ENCODE data around the gene EXD3.

DNA sequence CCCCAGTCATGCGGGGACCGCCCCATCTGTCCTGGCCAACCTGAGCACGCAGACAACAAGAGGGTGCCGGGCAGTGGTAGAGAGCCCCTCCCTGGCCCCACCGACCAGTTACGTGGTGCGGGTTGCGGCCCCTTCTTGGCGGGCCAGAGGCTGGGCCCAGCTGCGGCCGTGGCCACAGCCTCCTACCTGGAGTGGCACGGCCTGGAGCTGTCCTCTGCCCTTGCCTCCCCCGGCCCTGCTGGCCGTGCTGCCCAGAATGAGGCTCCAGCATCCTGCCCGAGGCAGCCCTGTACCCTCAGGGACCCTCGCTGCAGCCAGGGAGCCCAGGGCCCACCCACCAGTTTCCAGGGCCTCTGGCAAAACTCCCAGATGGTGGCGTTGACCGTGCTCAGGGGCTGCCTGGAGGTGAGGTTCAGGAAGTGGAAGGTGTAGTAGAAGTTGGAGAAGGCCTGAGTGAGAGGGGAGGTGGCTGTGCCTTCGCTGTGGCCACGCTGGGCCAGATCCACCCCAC lies 12.5 kb upstream of the EXD3 start:
- no peak for TF ChIP-seq POLR2A (IDR thresholded peaks at IDR 0.05)
- no peak for TF ChIP-seq POLR2AphosphoS5 (IDR thresholded peaks at IDR 0.05)

All from breast epithelium (tissue), 3 donors.